VCaP (cell line): ENCODE measurements around the gene SIGLEC11.

ENCODE experiments used
- H3K27ac ChIP-seq: fragments of 450-650 bp; 2 replicates; pipeline ENCODE4 v1.5.1; 2017
- TF ChIP-seq, protein P1 (sequence below): fragments of 450-650 bp; conservative IDR thresholded peaks from 2 replicates; pipeline ENCODE4 v1.5.1; 2017; ENCODE audit warnings: mild to moderate bottlenecking, moderate library complexity

Gene SIGLEC11

DNA sequence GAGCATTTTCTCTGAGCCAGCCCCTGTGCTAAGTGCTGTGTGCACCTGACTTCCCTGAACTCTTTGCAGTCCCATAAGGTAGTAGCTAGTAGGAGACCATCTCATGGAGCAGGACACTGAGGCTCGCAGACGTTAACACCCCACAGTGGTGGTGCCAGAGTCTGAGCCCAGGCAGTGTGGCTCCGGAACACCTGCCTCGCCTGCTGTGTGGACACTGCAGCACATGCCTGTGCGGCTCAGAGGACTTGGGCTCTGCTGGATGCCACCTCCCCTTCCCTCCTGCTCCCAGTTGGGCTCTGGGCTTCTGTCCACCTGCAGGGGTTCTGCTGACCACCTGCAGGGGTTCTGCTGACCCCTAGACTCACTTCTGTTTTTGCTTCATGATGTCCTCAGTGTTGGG is 27.0 kb upstream of the SIGLEC11 start:
- H3K27ac ChIP-seq, result peak overlapping the region; percentile 10; the same call in 1 of the 2 replicates
- TF ChIP-seq, protein P1, sequence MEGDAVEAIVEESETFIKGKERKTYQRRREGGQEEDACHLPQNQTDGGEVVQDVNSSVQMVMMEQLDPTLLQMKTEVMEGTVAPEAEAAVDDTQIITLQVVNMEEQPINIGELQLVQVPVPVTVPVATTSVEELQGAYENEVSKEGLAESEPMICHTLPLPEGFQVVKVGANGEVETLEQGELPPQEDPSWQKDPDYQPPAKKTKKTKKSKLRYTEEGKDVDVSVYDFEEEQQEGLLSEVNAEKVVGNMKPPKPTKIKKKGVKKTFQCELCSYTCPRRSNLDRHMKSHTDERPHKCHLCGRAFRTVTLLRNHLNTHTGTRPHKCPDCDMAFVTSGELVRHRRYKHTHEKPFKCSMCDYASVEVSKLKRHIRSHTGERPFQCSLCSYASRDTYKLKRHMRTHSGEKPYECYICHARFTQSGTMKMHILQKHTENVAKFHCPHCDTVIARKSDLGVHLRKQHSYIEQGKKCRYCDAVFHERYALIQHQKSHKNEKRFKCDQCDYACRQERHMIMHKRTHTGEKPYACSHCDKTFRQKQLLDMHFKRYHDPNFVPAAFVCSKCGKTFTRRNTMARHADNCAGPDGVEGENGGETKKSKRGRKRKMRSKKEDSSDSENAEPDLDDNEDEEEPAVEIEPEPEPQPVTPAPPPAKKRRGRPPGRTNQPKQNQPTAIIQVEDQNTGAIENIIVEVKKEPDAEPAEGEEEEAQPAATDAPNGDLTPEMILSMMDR, result no peak

DNA sequence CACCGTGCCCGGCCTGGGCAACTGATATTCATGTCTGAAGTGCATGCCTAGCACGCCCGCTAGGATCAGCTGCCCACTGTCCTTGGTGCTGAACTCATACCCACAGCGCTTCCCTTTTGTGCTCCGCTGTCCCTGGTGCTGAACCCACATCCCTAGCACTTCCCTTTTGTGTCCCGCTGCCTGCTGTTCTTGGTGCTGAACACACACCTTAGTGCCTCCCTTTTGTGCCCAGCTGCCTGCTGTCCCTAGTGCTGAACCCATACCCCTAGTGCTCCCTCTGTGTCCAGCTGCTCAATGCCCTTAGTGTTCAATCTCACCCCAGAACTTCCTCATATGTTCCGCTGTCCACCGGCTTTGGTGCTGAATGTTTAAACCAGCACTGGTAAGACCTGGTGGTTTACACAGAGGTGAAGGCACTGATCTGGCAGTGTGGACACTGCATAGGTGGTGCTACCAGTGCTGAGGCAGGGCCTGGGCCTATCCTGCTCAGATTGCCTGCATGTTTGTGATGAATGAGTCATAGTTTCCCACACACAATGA is 26.3 kb upstream of the SIGLEC11 start:
- peak overlapping the region; percentile 78 for H3K27ac ChIP-seq
- TF ChIP-seq, protein P1, result no peak

GRCh38 chr19:49986354-49986753 is 25.4 kb upstream of the SIGLEC11 start:
- TF ChIP-seq, protein P1, result no peak
- peak overlapping the region; percentile 78 for H3K27ac ChIP-seq

- TF ChIP-seq, protein P1, result no peak
- peak overlapping the region; percentile 78 for H3K27ac ChIP-seq
These were observed 24.9 kb upstream of the SIGLEC11 start for GRCh38 chr19:49985871-49986270.

- TF ChIP-seq, protein P1, result no peak
- H3K27ac ChIP-seq, result peak overlapping the region; percentile 78
These were observed 23.5 kb upstream of the SIGLEC11 start for GRCh38 chr19:49984491-49984890.

- TF ChIP-seq, protein P1, result peak; percentile 91
- peak overlapping the region; percentile 78; the same call in 1 of the 2 replicates for H3K27ac ChIP-seq
These were observed 22.8 kb upstream of the SIGLEC11 start for GRCh38 chr19:49983645-49984229.

DNA sequence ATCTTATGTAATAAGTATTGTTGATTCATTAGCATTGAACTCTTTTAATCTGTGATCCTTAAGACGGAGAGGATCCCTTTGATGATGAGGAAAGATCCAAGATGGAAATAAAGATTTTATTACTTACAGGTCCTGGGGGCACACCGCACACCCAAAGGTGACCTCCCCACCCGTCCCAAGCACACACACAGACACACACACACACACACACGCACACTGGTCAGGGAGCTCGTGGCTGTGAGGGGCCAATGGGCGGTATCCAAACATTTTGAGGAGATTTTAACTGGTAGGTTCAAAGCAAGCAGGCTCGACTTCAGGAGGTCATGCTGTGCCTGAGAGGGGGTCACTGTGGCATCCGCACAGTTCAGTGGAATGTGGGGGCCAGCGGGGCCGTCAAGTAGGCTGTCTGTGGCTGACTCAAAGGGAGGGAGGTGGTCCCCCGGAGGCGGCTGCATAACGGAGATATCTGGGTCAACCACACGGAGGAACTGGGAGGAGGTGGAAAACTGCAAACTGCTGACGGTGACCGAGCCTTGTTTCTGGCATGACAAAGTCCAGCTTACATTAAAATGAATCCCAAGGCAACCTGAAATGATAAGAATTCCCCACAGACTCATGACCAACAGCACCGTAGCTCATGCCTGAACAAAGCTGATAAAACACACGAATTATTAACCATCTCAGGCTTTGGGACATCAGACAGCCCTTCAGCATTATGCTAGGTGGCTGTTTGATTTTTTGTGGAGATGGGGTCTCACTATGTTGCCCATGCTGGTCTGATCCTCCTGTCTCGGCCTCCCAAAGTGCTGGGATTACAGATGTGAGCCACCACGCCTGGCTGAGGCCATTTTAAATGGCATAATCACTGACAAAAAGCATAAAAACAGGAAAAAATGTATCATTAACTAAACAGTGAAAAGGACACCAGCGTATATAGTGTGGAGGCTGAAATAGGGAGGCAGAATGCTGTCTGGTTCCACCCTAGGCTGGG is 20.9 kb upstream of the SIGLEC11 start:
- TF ChIP-seq, protein P1, result no peak
- H3K27ac ChIP-seq, result no peak overlapping the region
